Measurements from ENCODE around the gene TOMM70.
A peak's percentile ranks its signal among the peaks of the same experiment; 100 is the strongest.
"Not testable (repeated sequence)": the region's sequence is repeated elsewhere in the genome, so short reads cannot be mapped to it uniquely, and the experiment has no call there.

Gene TOMM70

GRCh38 chr3:100361897-100362296 is 39.0 kb downstream of the TOMM70 start:
- no peak for DNase-seq

- peak; percentile 6 for DNase-seq
Measured at GRCh38 chr3:100360757-100361496, 40.0 kb downstream of the TOMM70 start.

- no peak for DNase-seq
Measured at GRCh38 chr3:100359035-100359434, 41.9 kb downstream of the TOMM70 start.

- DNase-seq = no peak
Measured at GRCh38 chr3:100358413-100358812, 42.5 kb downstream of the TOMM70 start.

GRCh38 chr3:100354850-100355249 is 46.0 kb downstream of the TOMM70 start:
- no peak for DNase-seq

- DNase-seq = no peak
Measured at GRCh38 chr3:100352296-100353231, 48.3 kb downstream of the TOMM70 start.

- DNase-seq = not testable (repeated sequence)
Measured at GRCh38 chr3:100351770-100352169, 49.1 kb downstream of the TOMM70 start.

GRCh38 chr3:100348727-100349126 is 52.2 kb downstream of the TOMM70 start:
- DNase-seq = no peak

GRCh38 chr3:100340527-100340926 is 60.4 kb downstream of the TOMM70 start:
- no peak for DNase-seq

- DNase-seq = no peak
Measured at GRCh38 chr3:100339786-100340185, 61.1 kb downstream of the TOMM70 start.

GRCh38 chr3:100338911-100339310 is 62.0 kb downstream of the TOMM70 start:
- no peak for DNase-seq

GRCh38 chr3:100336229-100336628 is 64.7 kb downstream of the TOMM70 start:
- DNase-seq = not testable (repeated sequence)

GRCh38 chr3:100335434-100335833 is 65.5 kb downstream of the TOMM70 start:
- DNase-seq = no peak

- peak; percentile 66 for DNase-seq
Measured at GRCh38 chr3:100334488-100335351, 66.2 kb downstream of the TOMM70 start, which contains the start of gene NIT2. Gene NIT2, plus strand, starts transcription at chr3:100334757. Its CDS starts 35 bp downstream, at chr3:100334792.

GRCh38 chr3:100333970-100334487 is 66.9 kb downstream of the TOMM70 start:
- no peak for DNase-seq

- DNase-seq = no peak
Measured at GRCh38 chr3:100333051-100333450, 67.8 kb downstream of the TOMM70 start.

GRCh38 chr3:100331660-100332059 is 69.2 kb downstream of the TOMM70 start:
- DNase-seq = no peak

GRCh38 chr3:100330651-100331050 is 70.2 kb downstream of the TOMM70 start:
- no peak for DNase-seq

GRCh38 chr3:100329800-100330489 is 70.9 kb downstream of the TOMM70 start:
- DNase-seq = no peak

- DNase-seq = not testable (repeated sequence)
Measured at GRCh38 chr3:100327377-100327776, 73.5 kb downstream of the TOMM70 start.

GRCh38 chr3:100325827-100326226 is 75.1 kb downstream of the TOMM70 start:
- no peak for DNase-seq

GRCh38 chr3:100324044-100324443 is 76.8 kb downstream of the TOMM70 start:
- DNase-seq = no peak

Measured in NCI-H2029 (cell line).